ENCODE results near the gene SMIM8. TPM values are rescaled to one million over a fixed set of nuclear protein-coding genes. Genes with fewer than 3 reads are reported as not detected.

SMIM8 gene
- total and polyA plus RNA-seq, 4 donors = 4.1 to 13.8 (median 9.4) TPM

DNA sequence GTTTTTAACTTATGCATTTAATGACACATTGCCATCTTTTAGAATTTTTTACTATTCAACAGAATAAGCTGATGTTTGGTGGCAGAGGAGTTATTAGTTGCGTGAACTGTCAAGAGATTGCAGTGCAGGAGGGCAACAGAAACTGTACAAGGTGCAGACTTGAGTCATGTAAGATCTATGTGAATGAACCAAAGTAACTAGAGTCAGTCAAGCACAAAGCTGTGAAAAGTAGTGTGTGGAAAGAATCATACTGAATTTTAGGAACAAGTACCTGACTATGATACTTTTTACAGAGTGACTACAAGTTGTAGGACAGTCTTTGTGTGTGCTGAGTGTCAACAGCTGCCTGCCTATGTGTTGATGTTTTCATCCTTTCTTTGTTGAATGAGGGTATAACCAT lies 19.5 kb downstream of the SMIM8 start:
- DNase-seq = no peak
- no peak for ATAC-seq (ENCODE audit: low FRiP score)
- Histone ChIP-seq H3K36me3 (ENCODE audit: control insufficient read depth in 1 of 2, insufficient read depth in 2 of 2, low read length in 1 of 2) (no peaks in the 10 kb centered on the region), H3K27me3 (ENCODE audit: control insufficient read depth in 1 of 2, insufficient read depth in 2 of 2, low read length in 1 of 2) (no peaks in the 10 kb centered on the region), H3K27ac (ENCODE audit: low read depth in 1 of 2, low read length in 2 of 2) (no peak overlapping the region), H3K4me1 (ENCODE audit: control insufficient read depth in 1 of 2, insufficient read depth in 2 of 2, low read length in 2 of 2) (no peaks in the 10 kb centered on the region), H3K4me3 (ENCODE audit: low read length in 2 of 2) (no peak overlapping the region), H3K9me3 (ENCODE audit: control insufficient read depth, low read length) (no peaks in the 10 kb centered on the region)
- WGBS, 2 donors = 97 to 98% methylated on average over 1 of the region's 1 CpG
- intact Hi-C loops (cut with DNase I) = no loop called here

DNA sequence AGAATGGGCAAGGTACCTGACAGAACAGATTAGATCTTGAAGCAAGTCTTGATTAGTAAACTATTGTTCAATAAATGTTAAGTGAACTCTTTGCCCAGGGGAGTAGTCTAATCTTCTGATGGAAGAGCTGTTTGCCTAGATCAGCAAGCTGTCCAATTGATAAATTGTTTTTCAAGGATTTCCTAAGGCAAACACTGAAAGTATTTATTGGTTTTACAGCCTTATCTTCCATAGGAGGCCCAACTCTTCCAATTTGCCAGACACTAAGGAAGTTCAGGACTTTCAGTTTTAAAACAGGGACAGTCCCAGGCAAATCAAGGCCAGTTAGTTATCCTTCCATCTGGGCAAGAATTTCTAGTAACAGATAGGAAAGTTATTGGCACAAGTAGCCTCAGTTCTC lies 20.4 kb downstream of the SMIM8 start:
- Histone ChIP-seq H3K9me3 (ENCODE audit: control insufficient read depth, low read length) (no peaks in the 10 kb centered on the region), H3K4me3 (ENCODE audit: low read length in 2 of 2) (no peak overlapping the region), H3K4me1 (ENCODE audit: control insufficient read depth in 1 of 2, insufficient read depth in 2 of 2, low read length in 2 of 2) (no peaks in the 10 kb centered on the region), H3K36me3 (ENCODE audit: control insufficient read depth in 1 of 2, insufficient read depth in 2 of 2, low read length in 1 of 2) (no peaks in the 10 kb centered on the region), H3K27ac (ENCODE audit: low read depth in 1 of 2, low read length in 2 of 2) (no peak overlapping the region), H3K27me3 (ENCODE audit: control insufficient read depth in 1 of 2, insufficient read depth in 2 of 2, low read length in 1 of 2) (no peaks in the 10 kb centered on the region)
- intact Hi-C loops (cut with DNase I) = no loop called here
- DNase-seq (no peak), ATAC-seq (ENCODE audit: low FRiP score) (no peak)

- Histone ChIP-seq H3K4me3 (ENCODE audit: low read length in 2 of 2) (no peak within 1 kb of the TSS), H3K4me1 (ENCODE audit: control insufficient read depth in 1 of 2, insufficient read depth in 2 of 2, low read length in 2 of 2) (no peaks in the 10 kb centered on the region), H3K27me3 (ENCODE audit: control insufficient read depth in 1 of 2, insufficient read depth in 2 of 2, low read length in 1 of 2) (no peaks in the 10 kb centered on the region), H3K36me3 (ENCODE audit: control insufficient read depth in 1 of 2, insufficient read depth in 2 of 2, low read length in 1 of 2) (no peaks in the 10 kb centered on the region), H3K27ac (ENCODE audit: low read depth in 1 of 2, low read length in 2 of 2) (no peak within 1 kb of the TSS), H3K9me3 (ENCODE audit: control insufficient read depth, low read length) (no peaks in the 10 kb centered on the region)
- intact Hi-C loops (cut with DNase I) = no loop called here
- DNase-seq = no peak
- no peak for ATAC-seq (ENCODE audit: low FRiP score)
- 76 to 79% methylated on average over 2 of the region's 2 CpGs for WGBS, 2 donors
Measured at GRCh38 chr6:87344731-87345130, 22.3 kb downstream of the SMIM8 start, which contains the start of gene C6orf163. Gene C6orf163, plus strand, starts transcription at chr6:87344813. Its CDS starts 287 bp downstream, at chr6:87345100.

GRCh38 chr6:87346700-87347099 lies 24.3 kb downstream of the SMIM8 start:
- H3K9me3 ChIP-seq (ENCODE audit: control insufficient read depth, low read length) = no peaks in the 10 kb centered on the region
- intact Hi-C loops (cut with DNase I) = no loop called here
- H3K36me3 ChIP-seq (ENCODE audit: control insufficient read depth in 1 of 2, insufficient read depth in 2 of 2, low read length in 1 of 2) = no peaks in the 10 kb centered on the region
- no peaks in the 10 kb centered on the region for H3K27me3 ChIP-seq (ENCODE audit: control insufficient read depth in 1 of 2, insufficient read depth in 2 of 2, low read length in 1 of 2)
- ATAC-seq (ENCODE audit: low FRiP score) = no peak
- WGBS, 2 donors = 89% methylated on average over 3 of the region's 3 CpGs
- no peaks in the 10 kb centered on the region for H3K4me1 ChIP-seq (ENCODE audit: control insufficient read depth in 1 of 2, insufficient read depth in 2 of 2, low read length in 2 of 2)
- H3K27ac ChIP-seq (ENCODE audit: low read depth in 1 of 2, low read length in 2 of 2) = no peak overlapping the region
- no peak for DNase-seq
- no peak overlapping the region for H3K4me3 ChIP-seq (ENCODE audit: low read length in 2 of 2)

DNA sequence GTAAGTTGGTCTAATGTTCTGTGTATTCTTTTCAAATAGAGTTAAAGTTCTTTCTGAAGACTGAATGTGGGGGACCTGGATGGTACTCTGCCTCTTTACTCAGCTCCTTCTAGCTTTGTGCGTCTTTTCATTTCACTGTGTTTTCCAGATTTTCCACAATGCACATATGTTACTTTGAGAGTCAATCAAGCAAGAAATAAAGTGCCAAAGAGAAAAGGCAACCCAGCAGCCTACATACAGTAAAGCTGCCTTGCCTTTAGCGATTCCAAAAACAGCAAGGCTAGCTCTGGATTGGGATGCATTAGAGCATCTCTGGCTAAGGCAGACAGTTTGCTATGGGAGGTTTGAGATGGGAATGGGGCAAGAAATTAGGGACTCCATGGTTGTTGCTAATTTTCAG lies 27.5 kb downstream of the SMIM8 start:
- 95% methylated on average over 2 of the region's 2 CpGs for WGBS, 2 donors
- no peaks in the 10 kb centered on the region for H3K36me3 ChIP-seq (ENCODE audit: control insufficient read depth in 1 of 2, insufficient read depth in 2 of 2, low read length in 1 of 2)
- no peak overlapping the region for H3K4me3 ChIP-seq (ENCODE audit: low read length in 2 of 2)
- no peaks in the 10 kb centered on the region for H3K27me3 ChIP-seq (ENCODE audit: control insufficient read depth in 1 of 2, insufficient read depth in 2 of 2, low read length in 1 of 2)
- intact Hi-C loops (cut with DNase I) = no loop called here
- no peaks in the 10 kb centered on the region for H3K4me1 ChIP-seq (ENCODE audit: control insufficient read depth in 1 of 2, insufficient read depth in 2 of 2, low read length in 2 of 2)
- ATAC-seq (ENCODE audit: low FRiP score) (no peak), DNase-seq (no peak)
- no peak overlapping the region for H3K27ac ChIP-seq (ENCODE audit: low read depth in 1 of 2, low read length in 2 of 2)
- H3K9me3 ChIP-seq (ENCODE audit: control insufficient read depth, low read length) = no peaks in the 10 kb centered on the region

- no peaks in the 10 kb centered on the region for H3K36me3 ChIP-seq (ENCODE audit: control insufficient read depth in 1 of 2, insufficient read depth in 2 of 2, low read length in 1 of 2)
- no peaks in the 10 kb centered on the region for H3K9me3 ChIP-seq (ENCODE audit: control insufficient read depth, low read length)
- intact Hi-C loops (cut with DNase I) = no loop called here
- no peak for ATAC-seq (ENCODE audit: low FRiP score)
- DNase-seq = no peak
- H3K4me3 ChIP-seq (ENCODE audit: low read length in 2 of 2) = no peak overlapping the region
- no peaks in the 10 kb centered on the region for H3K27me3 ChIP-seq (ENCODE audit: control insufficient read depth in 1 of 2, insufficient read depth in 2 of 2, low read length in 1 of 2)
- H3K4me1 ChIP-seq (ENCODE audit: control insufficient read depth in 1 of 2, insufficient read depth in 2 of 2, low read length in 2 of 2) = no peaks in the 10 kb centered on the region
- H3K27ac ChIP-seq (ENCODE audit: low read depth in 1 of 2, low read length in 2 of 2) = no peak overlapping the region
Measured at GRCh38 chr6:87350516-87350915, 28.1 kb downstream of the SMIM8 start.

DNA sequence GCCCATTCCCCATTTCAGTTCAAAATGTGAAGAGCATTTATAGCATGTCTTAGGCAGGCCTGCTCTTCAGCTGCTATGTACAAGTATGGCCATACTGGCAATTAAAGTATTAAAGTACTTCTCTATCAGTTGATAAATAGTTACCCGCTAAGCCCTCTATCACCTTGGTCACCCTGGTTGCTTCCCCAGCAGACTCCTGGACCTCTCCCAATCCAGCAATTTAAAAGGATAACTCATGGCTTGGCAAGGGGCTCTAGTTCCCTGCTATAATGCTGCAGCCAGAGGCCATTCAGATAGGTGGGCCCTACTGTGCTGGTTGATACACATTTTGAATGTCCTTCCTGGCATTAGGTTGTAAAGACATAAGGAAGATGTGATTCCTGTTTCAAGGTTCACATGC lies 29.2 kb downstream of the SMIM8 start:
- Histone ChIP-seq H3K27me3 (ENCODE audit: control insufficient read depth in 1 of 2, insufficient read depth in 2 of 2, low read length in 1 of 2) (no peaks in the 10 kb centered on the region), H3K4me1 (ENCODE audit: control insufficient read depth in 1 of 2, insufficient read depth in 2 of 2, low read length in 2 of 2) (no peaks in the 10 kb centered on the region), H3K4me3 (ENCODE audit: low read length in 2 of 2) (no peak overlapping the region), H3K36me3 (ENCODE audit: control insufficient read depth in 1 of 2, insufficient read depth in 2 of 2, low read length in 1 of 2) (no peaks in the 10 kb centered on the region), H3K9me3 (ENCODE audit: control insufficient read depth, low read length) (no peaks in the 10 kb centered on the region), H3K27ac (ENCODE audit: low read depth in 1 of 2, low read length in 2 of 2) (no peak overlapping the region)
- intact Hi-C loops (cut with DNase I) = no loop called here
- WGBS, 2 donors = 88 to 94% methylated on average over 1 of the region's 1 CpG
- DNase-seq (no peak), ATAC-seq (ENCODE audit: low FRiP score) (no peak)

GRCh38 chr6:87356181-87356580 lies 33.8 kb downstream of the SMIM8 start:
- Histone ChIP-seq H3K4me1 (ENCODE audit: control insufficient read depth in 1 of 2, insufficient read depth in 2 of 2, low read length in 2 of 2) (no peaks in the 10 kb centered on the region), H3K9me3 (ENCODE audit: control insufficient read depth, low read length) (no peaks in the 10 kb centered on the region), H3K36me3 (ENCODE audit: control insufficient read depth in 1 of 2, insufficient read depth in 2 of 2, low read length in 1 of 2) (no peaks in the 10 kb centered on the region), H3K27me3 (ENCODE audit: control insufficient read depth in 1 of 2, insufficient read depth in 2 of 2, low read length in 1 of 2) (no peaks in the 10 kb centered on the region), H3K27ac (ENCODE audit: low read depth in 1 of 2, low read length in 2 of 2) (no peak overlapping the region), H3K4me3 (ENCODE audit: low read length in 2 of 2) (no peak overlapping the region)
- 94 to 95% methylated on average over 4 of the region's 4 CpGs for WGBS, 2 donors
- ATAC-seq (ENCODE audit: low FRiP score) = no peak
- intact Hi-C loops (cut with DNase I) = no loop called here
- DNase-seq = no peak

- DNase-seq (no peak), ATAC-seq (ENCODE audit: low FRiP score) (no peak)
- 60 to 65% methylated on average over 3 of the region's 3 CpGs for WGBS, 2 donors
- no peaks in the 10 kb centered on the region for H3K27me3 ChIP-seq (ENCODE audit: control insufficient read depth in 1 of 2, insufficient read depth in 2 of 2, low read length in 1 of 2)
- H3K9me3 ChIP-seq (ENCODE audit: control insufficient read depth, low read length) = no peaks in the 10 kb centered on the region
- no peaks in the 10 kb centered on the region for H3K36me3 ChIP-seq (ENCODE audit: control insufficient read depth in 1 of 2, insufficient read depth in 2 of 2, low read length in 1 of 2)
- intact Hi-C loops (cut with DNase I) = no loop called here
- H3K4me3 ChIP-seq (ENCODE audit: low read length in 2 of 2) = no peak overlapping the region
- H3K4me1 ChIP-seq (ENCODE audit: control insufficient read depth in 1 of 2, insufficient read depth in 2 of 2, low read length in 2 of 2) = no peaks in the 10 kb centered on the region
- H3K27ac ChIP-seq (ENCODE audit: low read depth in 1 of 2, low read length in 2 of 2) = no peak overlapping the region
Measured at GRCh38 chr6:87357479-87358196, 35.2 kb downstream of the SMIM8 start.

Data from aorta (tissue), 5 donors.